Stimulated activated CD8-positive, alpha-beta memory T cell treated with anti-CD3 and anti-CD28 coated beads, Interleukin-15, amount 100 ng/mL, for 48 hours (primary cell): ENCODE measurements around the gene BTLA.
"Not testable (repeated sequence)": the region's sequence is repeated elsewhere in the genome, so short reads cannot be mapped to it uniquely, and the experiment has no call there.

Source experiments
- DNase-seq, 2 donors: peaks; one replicate each; pipeline ENCODE4 v3.0.0-alpha.2; 2020; ENCODE audit warnings: low read depth in 2 of 2

BTLA gene

GRCh38 chr3:112491373-112491772 lies 7.9 kb downstream of the BTLA start:
- DNase-seq: no peak

GRCh38 chr3:112489674-112490479 lies 9.4 kb downstream of the BTLA start:
- no peak for DNase-seq

- DNase-seq: no peak
Observed at GRCh38 chr3:112486811-112487505, 12.3 kb downstream of the BTLA start.

GRCh38 chr3:112484352-112484751 lies 14.9 kb downstream of the BTLA start:
- no peak for DNase-seq

GRCh38 chr3:112482675-112483074 lies 16.6 kb downstream of the BTLA start:
- no peak for DNase-seq

GRCh38 chr3:112481302-112481721 lies 18.0 kb downstream of the BTLA start:
- no peak for DNase-seq

GRCh38 chr3:112477891-112478290 lies 21.4 kb downstream of the BTLA start:
- no peak for DNase-seq

- DNase-seq: no peak
Observed at GRCh38 chr3:112476346-112476745, 22.9 kb downstream of the BTLA start.

GRCh38 chr3:112474796-112475195 lies 24.5 kb downstream of the BTLA start:
- DNase-seq: no peak

- no peak for DNase-seq
Observed at GRCh38 chr3:112472691-112473090, 26.6 kb downstream of the BTLA start.

GRCh38 chr3:112471596-112472325 lies 27.5 kb downstream of the BTLA start:
- no peak for DNase-seq

- DNase-seq: no peak
Observed at GRCh38 chr3:112470788-112471187, 28.5 kb downstream of the BTLA start.

- DNase-seq: no peak
Observed at GRCh38 chr3:112469671-112470070, 29.6 kb downstream of the BTLA start.

GRCh38 chr3:112467539-112467938 lies 31.7 kb downstream of the BTLA start:
- no peak for DNase-seq

GRCh38 chr3:112466020-112466419 lies 33.3 kb downstream of the BTLA start:
- DNase-seq: no peak

- no peak for DNase-seq
Observed at GRCh38 chr3:112464264-112464663, 35.0 kb downstream of the BTLA start.

GRCh38 chr3:112463250-112463649 lies 36.0 kb downstream of the BTLA start:
- DNase-seq: no peak

GRCh38 chr3:112461787-112462186 lies 37.5 kb downstream of the BTLA start:
- not testable (repeated sequence) for DNase-seq

- DNase-seq: no peak
Observed at GRCh38 chr3:112460519-112461195, 38.6 kb downstream of the BTLA start.

GRCh38 chr3:112459750-112460149 lies 39.5 kb downstream of the BTLA start:
- no peak for DNase-seq

GRCh38 chr3:112456147-112456546 lies 43.1 kb downstream of the BTLA start:
- DNase-seq: no peak

- DNase-seq: no peak
Observed at GRCh38 chr3:112448939-112449338, 50.3 kb downstream of the BTLA start.
